Adrenal gland (tissue), 12 donors: Measurements from ENCODE around the gene PLAAT1. TPM values are rescaled to one million over a fixed set of nuclear protein-coding genes. Genes with fewer than 3 reads are reported as not detected.

ENCODE experiments used
- DNase-seq, 7 donors: peaks; one replicate each; pipeline ENCODE4 v3.0.0-alpha.2; 2019 to 2020
- H3K27ac ChIP-seq, 5 donors: fragments of 200-600 bp; sonication (generic) in 4 of 5; 1 replicate in 3 of 5; 2 replicates in 2 of 5; pipeline versions ENCODE4 v1.5.1 to v1.8.0; 2016 to 2020; ENCODE audit warnings: mild to moderate bottlenecking in 1 of 5
- H3K27me3 ChIP-seq: fragments of 200-600 bp; 2 replicates; pipeline ENCODE4 v1.8.0; 2021
- H3K36me3 ChIP-seq, 2 donors: fragments of 200-600 bp; replicated peaks in 1 of 2; 1 replicate in 1 of 2; 2 replicates in 1 of 2; pipeline versions ENCODE4 v1.5.1 to v1.8.0; 2018 to 2022
- H3K4me1 ChIP-seq, 2 donors: fragments of 200-600 bp; replicated peaks in 1 of 2; 1 replicate in 1 of 2; 2 replicates in 1 of 2; pipeline versions ENCODE4 v1.5.1 to v1.8.0; 2018 to 2021
- H3K4me3 ChIP-seq, 4 donors: fragments of 200-600 bp; sonication (generic) in 3 of 4; one replicate each; pipeline ENCODE4 v1.5.1; 2016 to 2018
- H3K9me3 ChIP-seq, 3 donors: fragments of 200-600 bp; sonication (generic) in 1 of 3; replicated peaks in 1 of 3; 1 replicate in 2 of 3; 2 replicates in 1 of 3; pipeline versions ENCODE4 v1.5.1 to v1.8.0; 2016 to 2021
- CTCF ChIP-seq, 6 experiments: fragments of 450-650 bp in 4 of 6; fragments of 200-600 bp in 2 of 6; sonication (generic) in 1 of 6; IDR thresholded peaks; 1 replicate in 5 of 6; 2 replicates in 1 of 6; pipeline versions ENCODE4 v1.5.1 to v1.8.0; 2016 to 2021; ENCODE audit warnings: antibody characterized with exemption in 6 of 6, mild to moderate bottlenecking in 2 of 6, moderate library complexity in 1 of 6
- POLR2A ChIP-seq, 2 donors: fragments of 450-650 bp; IDR thresholded peaks; one replicate each; pipeline ENCODE4 v1.6.1; 2017; ENCODE audit warnings: antibody characterized with exemption in 2 of 2, mild to moderate bottlenecking in 2 of 2, moderate library complexity in 1 of 2
- WGBS, 4 donors: extraction: QIAGEN DNeasy Blood & Tissue Kit in 2 of 4; methylation state at CpG; one replicate each; pipeline versions ENCODE4 v1.1.5 to v1.1.7; 2013 to 2017; 5-methylcytosine and 5-hydroxymethylcytosine counted together
- intact Hi-C, 2 donors: fragments of 100-400 bp; cut with DNase I; formaldehyde crosslinking; loops; one replicate each; pipeline versions ENCODE4 v1.14.1 to v1.15.0; 2022 to 2023
- polyA plus RNA-seq, 3 donors: library from polyadenylated mRNA; stranded (reverse); fragments of 200-250 nt in 2 of 3; fragments of 350-450 nt in 1 of 3; fragmentation: Illumina TruSeq in 1 of 3; extraction: RNeasy Lipid Tissue Mini Kit (QIAGEN cat#74804) in 1 of 3; gene quantifications; one replicate each; pipeline ENCODE4 v1.2.3, GENCODE V29; 2013 to 2014
- total RNA-seq, 9 donors: library from RNA; depleted of rRNA in 4 of 9; stranded (reverse); fragments of >200 nt in 4 of 9; fragments of 120-200 nt in 1 of 9; fragmentation: NEBNext Ultra II Directional in 1 of 9; extraction: Animal tissue kit (Norgen Biotek cat#: 25700) in 1 of 9; gene quantifications; one replicate each; pipeline versions ENCODE4 v1.1.0 to v1.2.4, GENCODE V29; 2013 to 2023
- donor health status: healthy with polysubstance abuse.
- donor health status: Bipolar disorder and iron deficiency.
- donor health status: DM: yes; HTN: yes; CAD: no.
- donor health status: DM: no; HTN: no; CAD: no.
- donor health status: DM: no; HTN: no; CAD: no.
- donor health status: DM: yes; HTN: yes; CAD: no.

PLAAT1 gene
- total and polyA plus RNA-seq, 12 donors, result 0.84 to 8.6 (median 3.0) TPM

GRCh38 chr3:193262707-193263106, 21.7 kb downstream of the PLAAT1 start:
- Histone ChIP-seq H3K4me3 (no peak overlapping the region), H3K36me3 (no peaks in the 10 kb centered on the region), H3K9me3 (no peaks in the 10 kb centered on the region), H3K27ac (no peak overlapping the region), H3K27me3 (no peaks in the 10 kb centered on the region), H3K4me1 (no peaks in the 10 kb centered on the region)
- intact Hi-C loops, result no loop called here
- no peak for TF ChIP-seq CTCF (IDR thresholded peaks at IDR 0.05)
- TF ChIP-seq POLR2A (IDR thresholded peaks at IDR 0.05), result no peak
- WGBS, 4 donors, result 89 to 96% (median 91%) methylated on average over 5 of the region's 5 CpGs
- no peak for DNase-seq

- Histone ChIP-seq H3K36me3 (no peaks in the 10 kb centered on the region), H3K27ac (no peak overlapping the region), H3K9me3 (no peaks in the 10 kb centered on the region), H3K27me3 (no peaks in the 10 kb centered on the region), H3K4me1 (no peaks in the 10 kb centered on the region), H3K4me3 (no peak overlapping the region)
- TF ChIP-seq CTCF (IDR thresholded peaks at IDR 0.05) (no peak), POLR2A (IDR thresholded peaks at IDR 0.05) (no peak)
- DNase-seq, result no peak
- 77 to 90% (median 85%) methylated on average over 3 of the region's 3 CpGs for WGBS, 4 donors
- intact Hi-C loops, result no loop called here
These were observed 28.5 kb downstream of the PLAAT1 start for GRCh38 chr3:193269343-193270028.

GRCh38 chr3:193270451-193270850, 29.4 kb downstream of the PLAAT1 start:
- Histone ChIP-seq H3K4me1 (no peaks in the 10 kb centered on the region), H3K9me3 (no peaks in the 10 kb centered on the region), H3K27me3 (no peaks in the 10 kb centered on the region), H3K36me3 (no peaks in the 10 kb centered on the region), H3K4me3 (no peak overlapping the region), H3K27ac (no peak overlapping the region)
- intact Hi-C loops, result no loop called here
- 72 to 82% (median 80%) methylated on average over 3 of the region's 3 CpGs for WGBS, 4 donors
- TF ChIP-seq POLR2A (IDR thresholded peaks at IDR 0.05) (no peak), CTCF (IDR thresholded peaks at IDR 0.05) (no peak)
- no peak for DNase-seq

- WGBS, 4 donors, result 82 to 87% (median 84%) methylated on average over 3 of the region's 3 CpGs
- H3K36me3 ChIP-seq, result no peaks in the 10 kb centered on the region
- TF ChIP-seq CTCF (IDR thresholded peaks at IDR 0.05) (no peak), POLR2A (IDR thresholded peaks at IDR 0.05) (no peak)
- H3K9me3 ChIP-seq, result no peaks in the 10 kb centered on the region
- H3K27me3 ChIP-seq, result no peaks in the 10 kb centered on the region
- no peak for DNase-seq
- intact Hi-C loops, result no loop called here
- no peak overlapping the region for H3K4me3 ChIP-seq
- H3K27ac ChIP-seq, result no peak overlapping the region
- H3K4me1 ChIP-seq, result no peaks in the 10 kb centered on the region
These were observed 30.2 kb downstream of the PLAAT1 start for GRCh38 chr3:193271101-193271840.
